Retina (tissue), 1 donor: Measurements from ENCODE around the gene ZNF800.
A peak's percentile ranks its signal among the peaks of the same experiment; 100 is the strongest.

ENCODE experiments used
- DNase-seq: peaks from one replicate; pipeline ENCODE4 v3.0.0-alpha.2; 2016

Gene ZNF800

DNA sequence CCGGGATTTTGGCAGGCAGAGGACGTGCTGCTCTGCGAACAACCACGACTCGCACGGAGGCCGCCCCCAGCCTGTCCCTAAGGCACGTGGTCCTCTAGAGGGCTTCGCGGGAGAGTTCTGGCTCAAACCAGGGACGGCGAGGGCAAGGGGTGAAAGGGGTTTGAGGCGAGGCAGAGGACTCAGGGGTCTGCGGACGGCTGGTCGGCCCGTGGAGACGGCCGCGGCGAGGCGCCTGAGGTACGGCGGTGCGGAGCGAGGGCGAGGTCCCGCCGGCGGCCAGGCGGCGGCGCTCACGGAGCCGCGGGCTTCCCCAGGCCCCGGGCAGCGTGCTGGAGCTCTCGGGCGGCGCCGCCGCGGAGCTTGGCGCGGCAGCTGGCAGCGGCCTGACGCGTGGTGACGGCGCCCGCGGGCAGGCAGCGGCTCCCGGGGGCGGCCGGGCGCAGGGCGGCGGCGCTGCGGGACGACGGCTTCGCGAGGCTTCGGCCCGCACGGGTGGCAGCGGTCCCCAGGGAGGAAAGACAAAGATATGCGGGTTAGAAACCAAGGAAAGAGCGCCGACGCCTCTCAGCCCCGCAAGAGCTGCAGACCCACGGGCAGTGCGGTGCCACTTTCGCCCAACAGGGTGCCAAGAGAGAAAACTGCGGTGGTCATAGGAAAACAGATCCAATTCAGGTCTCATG lies 44.8 kb downstream of the ZNF800 start:
- DNase-seq = peak; percentile 78

DNA sequence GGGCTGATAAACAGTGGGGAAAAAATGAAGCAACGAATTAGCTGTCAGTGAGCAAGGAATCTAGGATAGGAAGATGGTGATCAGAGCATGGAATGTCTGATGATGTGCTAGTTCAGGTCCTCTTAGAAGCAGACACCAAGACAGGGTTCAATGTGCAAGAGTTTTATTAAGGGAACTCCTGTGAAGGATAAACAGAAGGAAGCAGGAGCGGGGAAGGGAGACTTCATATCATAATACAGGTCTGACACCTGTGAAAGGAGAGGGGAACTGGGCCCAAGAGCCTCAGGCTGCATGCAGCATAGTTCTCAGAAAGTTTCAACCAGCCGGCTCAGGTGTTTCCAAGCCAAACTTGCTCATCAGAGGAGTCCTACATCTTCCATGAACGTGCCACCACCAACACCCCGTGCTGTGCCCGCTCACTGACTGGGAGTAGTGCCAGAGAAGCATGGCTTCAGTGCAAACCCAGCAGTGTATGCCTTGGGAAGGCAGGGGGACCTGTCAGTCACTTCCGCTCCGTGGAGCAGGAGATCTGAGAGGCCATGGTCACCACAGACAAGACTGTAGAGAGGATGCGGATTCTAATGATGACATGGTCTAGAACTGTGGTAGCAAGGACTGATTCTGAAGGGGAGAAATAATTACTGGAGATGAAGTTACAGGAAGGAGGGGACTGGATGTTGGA lies 45.8 kb downstream of the ZNF800 start:
- DNase-seq = no peak

DNA sequence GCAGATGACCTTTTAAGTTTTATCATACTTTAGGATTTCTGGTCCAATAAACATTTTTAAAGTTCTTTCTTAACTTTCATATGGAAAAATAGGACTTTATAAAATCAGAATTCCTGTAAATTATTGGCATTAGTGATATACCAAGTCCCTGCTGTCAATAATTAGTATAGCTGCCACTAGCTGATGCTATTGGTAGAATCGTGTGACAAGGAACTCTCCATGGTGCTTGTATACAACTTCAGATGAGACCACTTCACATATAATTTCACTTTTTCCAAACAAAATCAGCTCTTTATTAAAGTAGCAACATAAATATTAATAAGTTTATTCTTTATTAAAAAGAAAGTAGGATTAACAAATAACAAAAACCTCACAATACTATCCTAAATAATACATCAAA lies 49.9 kb downstream of the ZNF800 start:
- DNase-seq = no peak

DNA sequence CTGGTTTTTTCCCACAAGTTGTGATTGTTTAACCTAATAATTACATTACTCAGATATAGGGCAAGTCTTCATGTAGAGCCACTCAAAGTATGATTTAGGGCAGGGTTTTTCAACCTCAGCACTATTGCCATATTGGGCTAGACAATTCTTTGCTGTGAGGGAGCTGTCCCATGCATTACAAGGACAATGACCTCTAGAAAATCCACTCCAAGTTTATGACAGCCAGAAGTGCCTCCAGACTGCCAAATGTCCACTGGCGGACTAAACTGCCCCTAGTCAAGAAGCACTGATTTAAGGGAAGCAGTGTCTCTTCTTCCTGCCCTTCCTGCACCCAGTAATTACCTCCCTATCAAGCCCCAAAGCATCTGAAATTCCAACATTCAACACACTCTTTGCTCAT lies 54.4 kb downstream of the ZNF800 start:
- DNase-seq = no peak

DNA sequence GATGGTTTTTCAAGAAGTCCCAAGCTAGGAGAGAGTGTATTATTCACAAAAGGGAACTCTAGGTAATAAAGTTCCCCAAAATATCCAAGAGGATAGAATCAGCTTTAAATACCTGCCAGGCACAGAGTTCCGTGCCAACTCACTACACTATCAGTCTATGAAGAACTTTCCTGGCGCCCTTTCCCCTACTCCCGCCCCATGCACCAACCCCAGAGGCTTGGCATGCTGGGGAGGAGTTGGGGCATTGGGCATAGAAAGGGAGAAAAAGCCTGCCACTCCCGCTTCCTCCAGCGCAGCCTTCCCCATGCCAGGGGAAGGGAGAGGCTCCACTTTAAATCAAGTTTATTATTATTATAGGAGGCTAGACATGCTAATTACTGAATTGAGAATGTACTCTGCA lies 54.9 kb downstream of the ZNF800 start:
- no peak for DNase-seq

DNA sequence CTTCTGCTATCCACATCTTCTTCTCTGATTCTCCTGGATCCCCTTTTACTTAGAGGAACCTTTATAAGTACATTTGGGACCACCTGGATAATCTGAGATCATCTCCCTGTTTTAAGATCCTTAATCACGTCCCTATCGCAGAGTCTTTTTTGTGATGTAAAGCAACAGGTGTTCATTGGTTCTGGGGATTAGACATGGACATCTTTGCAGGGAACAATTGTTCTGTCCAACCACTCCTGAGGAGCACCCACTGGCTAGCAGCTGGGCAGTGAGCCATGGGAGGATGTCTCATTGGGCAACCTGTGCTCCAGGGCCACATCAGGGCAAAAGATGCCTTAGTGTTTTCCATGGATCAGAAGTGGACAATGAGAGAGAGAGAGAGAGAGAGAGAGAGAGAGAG lies 56.0 kb downstream of the ZNF800 start:
- DNase-seq = no peak

DNA sequence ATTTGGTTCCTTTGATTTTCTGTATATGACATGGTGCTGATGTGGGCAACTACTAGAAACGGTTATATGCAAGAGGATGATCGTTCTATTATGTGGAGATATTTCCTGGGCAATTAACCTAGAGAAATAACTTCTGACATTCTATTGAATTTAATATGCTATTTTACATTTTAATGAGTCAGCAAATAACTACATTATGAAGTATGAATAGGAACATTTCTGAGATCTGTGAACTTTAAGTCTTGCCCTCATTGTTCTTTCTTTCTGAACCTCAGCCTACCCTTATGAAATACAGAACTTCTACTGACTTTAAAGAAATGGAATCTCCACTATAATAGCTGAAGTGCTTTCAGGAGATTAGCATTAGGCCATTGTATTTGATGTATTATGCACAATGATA lies 59.6 kb downstream of the ZNF800 start:
- DNase-seq = no peak

DNA sequence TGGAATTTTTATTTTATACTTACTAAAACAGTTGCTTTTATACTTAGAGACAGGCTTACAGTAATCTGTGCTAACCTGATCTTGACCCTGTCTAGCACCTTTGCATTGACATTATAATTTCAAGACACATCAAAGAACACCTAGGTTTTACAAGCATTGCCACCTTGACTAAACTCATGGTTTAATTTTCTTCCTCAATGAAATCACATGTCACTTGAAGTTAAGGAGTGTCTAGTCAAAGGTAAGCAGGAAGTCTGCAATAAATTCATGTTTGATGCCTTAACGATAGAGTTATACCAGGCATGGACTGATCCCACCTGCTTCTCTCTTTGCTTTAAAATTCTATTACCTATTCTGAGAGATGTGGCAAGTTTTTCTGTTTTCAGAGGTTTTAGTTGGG lies 62.4 kb downstream of the ZNF800 start:
- DNase-seq = no peak

DNA sequence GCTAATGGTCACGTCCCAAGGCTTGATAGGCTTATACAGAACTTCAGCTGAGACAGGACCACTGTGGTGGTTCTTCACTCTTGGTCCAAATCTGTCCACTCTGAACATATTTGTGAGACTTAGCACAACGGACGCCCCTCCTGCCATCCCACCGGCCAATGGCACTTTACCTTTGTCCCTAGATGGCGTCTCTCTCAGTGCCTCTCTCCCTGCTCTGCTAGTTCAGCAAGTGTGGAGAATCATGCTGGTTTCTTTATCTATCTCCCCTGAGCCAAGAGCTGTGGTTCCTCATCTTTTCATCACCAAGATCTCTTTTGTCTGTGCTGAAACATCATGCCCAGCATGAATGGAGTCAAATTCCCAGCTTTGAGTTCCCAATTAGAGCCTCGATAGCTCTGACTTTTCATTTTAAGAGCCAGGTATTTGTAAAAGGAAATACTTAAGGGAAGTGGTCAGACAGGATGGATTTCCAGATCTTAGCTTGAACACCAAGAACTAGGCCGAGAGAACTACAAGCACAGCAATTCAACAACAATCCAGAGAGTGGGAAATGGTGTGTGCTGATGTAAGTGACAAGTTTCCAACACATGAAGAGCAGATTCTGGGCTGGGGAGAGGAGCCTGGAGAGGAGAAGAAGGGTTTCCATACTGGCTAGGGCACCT lies 69.5 kb downstream of the ZNF800 start:
- no peak for DNase-seq

DNA sequence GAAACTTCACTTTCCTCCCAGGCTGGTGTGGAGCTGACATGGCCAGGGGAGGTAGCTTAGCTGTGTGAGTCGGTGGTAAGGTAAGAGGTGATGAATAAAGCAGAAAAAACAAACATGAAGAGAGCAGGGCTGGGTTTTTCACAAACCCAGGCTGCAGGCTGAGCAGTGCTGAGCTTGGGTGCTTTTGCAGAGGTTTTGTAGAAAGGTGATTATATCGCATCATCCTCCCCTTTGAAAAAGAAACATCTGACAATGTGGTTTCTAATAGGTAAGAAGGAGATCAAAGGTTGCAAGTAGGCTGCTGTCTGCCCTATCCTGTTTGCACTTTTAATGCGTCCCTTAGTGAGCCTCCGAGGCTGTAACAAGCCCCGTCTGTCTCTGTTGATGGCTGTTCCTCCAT lies 70.2 kb downstream of the ZNF800 start:
- DNase-seq = no peak

DNA sequence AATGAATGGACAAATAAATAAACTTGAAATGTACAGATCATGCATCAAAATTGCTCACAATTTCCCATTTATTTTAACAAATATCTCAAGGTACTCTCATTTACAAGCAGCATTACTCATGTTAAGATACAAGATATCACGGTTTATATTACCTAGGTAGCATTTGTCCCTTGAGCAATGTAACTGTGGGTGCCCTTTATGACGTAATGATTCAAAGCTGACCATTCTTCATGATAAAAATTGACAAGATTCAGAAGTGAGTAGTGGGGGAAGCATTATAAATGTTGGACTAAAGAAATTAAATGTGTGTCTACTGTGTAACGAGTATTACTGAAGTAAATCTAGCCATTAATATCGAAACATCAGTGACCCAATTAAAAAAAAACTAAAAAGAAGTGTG lies 71.5 kb downstream of the ZNF800 start:
- DNase-seq = no peak
